ES-I3 (cell line): ENCODE data around the gene LRIG1.

Experiments used
- H3K36me3 ChIP-seq: 2 replicates; pipeline ENCODE4 v1.6.1; 2013; ENCODE audit warnings: mild to moderate bottlenecking, low read length, control low read depth, moderate library complexity; ENCODE audit not compliant: insufficient read depth
- H3K4me1 ChIP-seq: 2 replicates; pipeline ENCODE4 v1.6.1; 2013; ENCODE audit warnings: mild to moderate bottlenecking, control low read depth, low read length; ENCODE audit not compliant: insufficient read depth
- H3K9ac ChIP-seq: 2 replicates; pipeline ENCODE4 v1.6.1; 2013; ENCODE audit warnings: low read depth, mild to moderate bottlenecking, low read length, moderate library complexity
- H3K9me3 ChIP-seq: 2 replicates; pipeline ENCODE4 v1.6.1; 2013; ENCODE audit warnings: mild to moderate bottlenecking, low read length, moderate library complexity; ENCODE audit not compliant: control insufficient read depth, insufficient read depth

LRIG1 gene

DNA sequence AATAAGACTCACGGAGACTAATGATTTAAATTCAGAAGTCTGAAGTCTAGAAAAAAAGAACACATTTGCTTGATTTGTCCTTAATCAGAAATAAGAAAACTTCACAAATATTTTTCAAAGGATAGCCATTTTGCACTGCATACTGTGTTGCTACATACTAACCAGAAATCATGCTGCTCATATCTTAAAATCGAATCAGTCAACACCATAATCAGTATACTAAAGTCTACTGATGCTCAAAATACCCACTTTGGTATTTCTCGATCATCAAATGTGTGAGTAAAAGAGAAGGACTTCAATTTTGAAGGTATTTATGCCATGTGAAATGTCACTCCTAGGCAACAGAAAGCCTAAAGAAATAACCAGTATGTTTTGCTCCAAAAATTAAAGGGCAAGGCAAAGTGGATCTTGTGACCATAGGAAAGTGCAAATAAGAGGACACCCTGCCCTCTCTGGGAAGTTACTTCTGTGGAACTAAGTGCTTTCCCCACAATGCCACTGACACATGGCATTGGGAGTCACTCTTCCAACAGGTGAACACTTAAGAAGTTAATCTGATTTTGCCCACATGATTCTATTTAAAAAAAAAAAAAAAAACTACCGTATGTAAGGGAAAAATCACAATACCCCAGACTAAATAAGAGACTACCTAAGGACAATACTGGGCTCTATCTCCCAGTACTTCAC lies 2.7 kb downstream of the LRIG1 start:
- H3K36me3 ChIP-seq = no peaks in the 10 kb centered on the region
- H3K9me3 ChIP-seq = no peaks in the 10 kb centered on the region
- peaks cover 55% of the 10 kb centered on the region for H3K4me1 ChIP-seq
- H3K9ac ChIP-seq = peak overlapping the region; percentile 91; the same call in 1 of the 2 replicates

DNA sequence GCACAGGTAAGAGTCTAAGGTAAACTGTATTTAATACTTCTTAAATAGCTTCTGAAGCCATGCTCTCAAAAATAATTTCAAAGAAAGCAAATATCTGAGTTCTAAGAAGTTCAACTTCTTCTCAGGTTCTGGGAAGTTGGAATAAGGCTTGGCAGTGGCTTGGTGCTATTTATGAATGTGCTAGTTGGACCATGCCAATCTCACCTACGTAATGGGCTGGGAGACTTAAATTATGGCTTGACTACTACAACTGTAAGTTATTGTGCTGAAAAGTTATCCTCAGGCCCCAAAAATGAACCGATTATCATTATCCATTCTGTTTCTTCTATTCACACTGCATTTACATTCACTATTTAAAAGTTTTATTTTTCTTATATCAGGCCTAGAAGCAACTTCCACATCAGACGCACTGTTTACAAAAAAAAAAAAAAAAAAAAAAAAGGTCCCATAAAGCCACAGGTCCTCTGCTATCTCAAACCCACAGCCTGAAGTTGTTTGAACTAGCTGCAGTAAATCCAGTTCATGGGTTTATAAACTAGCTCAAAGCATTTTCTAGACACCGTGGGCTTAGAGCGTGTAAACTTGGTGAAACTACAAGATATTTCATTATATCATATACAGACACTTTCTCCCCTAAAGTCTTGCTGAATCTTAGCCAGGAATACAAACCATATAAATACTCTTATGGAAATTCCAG lies 3.4 kb downstream of the LRIG1 start:
- no peak overlapping the region for H3K9ac ChIP-seq
- H3K36me3 ChIP-seq = no peaks in the 10 kb centered on the region
- H3K4me1 ChIP-seq = peaks cover 62% of the 10 kb centered on the region
- H3K9me3 ChIP-seq = no peaks in the 10 kb centered on the region

DNA sequence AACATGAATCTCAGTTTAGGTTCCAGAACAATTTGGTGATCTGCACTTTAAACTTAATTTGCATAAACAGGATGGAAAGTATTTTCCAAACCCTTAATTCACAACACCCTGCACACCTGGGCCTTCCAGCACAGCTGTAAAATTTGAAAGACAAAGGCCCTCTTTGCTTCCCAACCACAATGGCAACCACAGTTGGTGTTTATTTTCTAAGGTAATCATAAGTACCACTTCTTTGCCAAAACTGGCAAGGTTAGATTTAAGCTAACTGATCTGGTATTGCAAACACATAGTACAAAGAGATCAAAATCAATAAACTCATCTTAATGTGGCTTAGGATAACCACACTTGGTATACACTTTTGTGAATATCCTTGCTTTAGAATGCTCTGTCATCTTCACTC lies 4.1 kb downstream of the LRIG1 start:
- Histone ChIP-seq H3K36me3 (no peaks in the 10 kb centered on the region), H3K9ac (no peak overlapping the region), H3K9me3 (no peaks in the 10 kb centered on the region), H3K4me1 (peaks cover 64% of the 10 kb centered on the region)

DNA sequence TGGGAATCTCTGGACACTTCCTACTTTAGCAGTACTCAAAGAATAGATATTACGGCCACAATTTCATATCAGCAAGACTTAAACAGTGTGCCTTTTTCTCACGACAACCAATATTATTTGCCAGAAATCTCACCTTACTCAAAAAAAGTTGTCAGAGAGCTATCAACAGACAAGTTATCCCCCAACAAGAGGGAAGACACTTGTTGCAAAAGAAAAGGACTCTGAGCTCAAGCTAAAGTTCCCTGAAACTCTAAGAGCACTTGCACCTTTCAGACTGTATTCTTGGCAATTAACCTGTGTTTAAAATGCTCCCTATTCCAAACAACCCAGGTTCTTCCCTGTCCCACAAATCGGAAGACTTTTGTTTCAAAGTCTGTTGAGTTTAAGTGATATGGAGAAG lies 4.5 kb downstream of the LRIG1 start:
- Histone ChIP-seq H3K9ac (0 out of 2 replicates have a peak overlapping the region, but pooled peaks have one; percentile 7), H3K9me3 (no peaks in the 10 kb centered on the region), H3K4me1 (peaks cover 69% of the 10 kb centered on the region), H3K36me3 (no peaks in the 10 kb centered on the region)

DNA sequence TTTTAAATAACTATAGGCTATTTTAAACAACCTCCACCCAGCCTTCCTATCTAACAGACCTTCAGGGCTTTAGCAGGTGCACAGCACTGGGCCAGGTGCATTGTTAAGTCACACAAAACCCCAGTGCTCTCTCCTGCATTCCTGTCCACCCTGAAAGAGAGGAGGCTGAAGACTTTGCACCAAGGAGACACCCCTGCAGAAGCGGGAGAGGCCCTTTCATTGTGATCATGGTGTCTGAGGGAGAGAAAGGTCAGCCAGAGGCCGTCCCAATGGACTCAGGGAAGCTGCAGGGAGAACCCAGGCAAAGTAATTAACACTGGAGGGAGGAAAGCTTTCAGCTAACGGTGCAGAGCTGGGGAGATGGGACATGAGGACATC lies 5.2 kb downstream of the LRIG1 start:
- Histone ChIP-seq H3K36me3 (no peaks in the 10 kb centered on the region), H3K9me3 (no peaks in the 10 kb centered on the region), H3K9ac (no peak overlapping the region), H3K4me1 (peaks cover 75% of the 10 kb centered on the region)

DNA sequence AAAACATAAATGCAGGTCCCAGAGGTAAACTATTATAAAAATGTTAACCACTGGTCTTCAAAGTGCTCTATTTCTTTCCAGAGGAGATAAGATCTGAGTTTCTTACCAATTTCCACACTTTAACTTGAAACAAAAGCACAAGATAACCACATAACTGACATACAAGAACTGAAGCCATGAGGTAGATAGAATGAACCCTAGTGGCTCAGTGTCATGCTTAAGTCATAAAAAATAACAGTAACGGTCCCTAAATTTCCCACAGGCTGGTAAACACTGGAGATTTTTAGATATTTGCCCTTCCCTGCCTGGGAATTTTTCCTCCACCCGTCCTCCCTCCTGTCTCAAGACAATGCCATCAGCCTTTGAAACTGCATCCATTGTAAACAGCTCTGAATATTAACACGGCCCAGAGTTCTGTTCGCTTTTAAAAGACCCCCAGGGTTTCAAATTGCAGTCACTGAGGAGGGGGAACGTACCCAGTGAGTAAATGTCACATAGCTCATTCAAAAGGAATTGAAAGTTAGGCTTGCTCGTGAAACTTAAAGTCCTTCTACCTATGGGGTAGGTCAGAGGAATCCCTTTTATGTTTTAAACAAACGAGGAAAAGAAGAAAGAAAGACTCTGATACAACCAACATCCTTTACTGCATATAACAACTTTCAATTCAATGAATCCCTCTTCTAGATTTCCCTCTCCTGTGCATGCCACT lies 5.7 kb downstream of the LRIG1 start:
- Histone ChIP-seq H3K9me3 (no peaks in the 10 kb centered on the region), H3K9ac (0 out of 2 replicates have a peak overlapping the region, but pooled peaks have one; percentile 20), H3K4me1 (peaks cover 80% of the 10 kb centered on the region), H3K36me3 (no peaks in the 10 kb centered on the region)

DNA sequence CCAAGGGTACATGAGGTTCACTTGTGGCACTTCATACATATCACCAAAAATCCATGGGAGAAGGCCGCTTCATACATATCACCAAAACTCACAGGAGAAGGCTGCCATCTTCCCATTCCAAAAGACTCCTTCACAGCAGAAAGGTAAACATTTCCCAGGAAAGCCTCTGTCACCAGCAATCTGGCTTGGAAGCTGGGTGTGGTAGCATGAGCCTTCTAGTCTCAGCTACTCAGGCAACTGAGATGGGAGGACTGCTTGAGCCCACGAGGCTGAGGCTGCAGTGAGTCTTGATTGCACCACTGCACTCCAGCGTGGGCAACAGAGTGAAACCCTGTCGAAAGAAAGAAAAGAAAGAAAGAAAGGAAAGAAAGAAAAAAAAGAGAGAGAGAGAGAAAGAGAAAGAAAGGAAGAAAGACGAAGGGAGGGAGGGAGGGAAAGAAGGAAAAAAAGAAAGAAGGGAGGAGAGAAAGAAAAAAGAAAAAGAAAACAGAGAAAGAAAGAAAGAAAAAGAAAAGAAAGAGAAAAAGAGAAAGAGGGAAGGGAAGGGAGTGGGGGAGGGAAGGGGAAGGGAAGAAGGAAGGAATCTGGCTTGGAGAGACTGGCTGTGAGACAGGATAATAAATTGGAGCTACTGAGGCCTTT lies 7.2 kb downstream of the LRIG1 start:
- Histone ChIP-seq H3K4me1 (peaks cover 86% of the 10 kb centered on the region), H3K9ac (no peak overlapping the region), H3K9me3 (no peaks in the 10 kb centered on the region), H3K36me3 (no peaks in the 10 kb centered on the region)

DNA sequence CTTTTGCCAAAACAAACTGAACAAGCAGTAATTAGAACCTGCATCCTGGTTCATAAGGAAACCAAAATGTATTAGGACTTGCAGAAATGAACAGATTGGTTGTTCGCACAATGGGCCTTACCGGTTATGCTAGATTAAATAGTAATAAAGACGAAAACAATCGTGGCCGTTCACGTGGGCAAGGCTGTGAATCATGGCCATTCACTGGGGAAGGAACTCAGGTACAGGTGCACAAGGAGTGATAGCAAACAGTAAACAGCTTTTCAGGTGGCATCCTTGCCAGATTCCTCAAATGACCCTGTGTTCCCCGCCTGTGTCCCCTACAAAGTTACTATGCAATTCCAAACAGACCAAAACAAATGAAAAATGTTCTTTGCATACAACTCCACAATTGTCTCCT lies 8.2 kb downstream of the LRIG1 start:
- Histone ChIP-seq H3K9ac (no peak overlapping the region), H3K4me1 (peaks cover 80% of the 10 kb centered on the region), H3K36me3 (no peaks in the 10 kb centered on the region), H3K9me3 (no peaks in the 10 kb centered on the region)

DNA sequence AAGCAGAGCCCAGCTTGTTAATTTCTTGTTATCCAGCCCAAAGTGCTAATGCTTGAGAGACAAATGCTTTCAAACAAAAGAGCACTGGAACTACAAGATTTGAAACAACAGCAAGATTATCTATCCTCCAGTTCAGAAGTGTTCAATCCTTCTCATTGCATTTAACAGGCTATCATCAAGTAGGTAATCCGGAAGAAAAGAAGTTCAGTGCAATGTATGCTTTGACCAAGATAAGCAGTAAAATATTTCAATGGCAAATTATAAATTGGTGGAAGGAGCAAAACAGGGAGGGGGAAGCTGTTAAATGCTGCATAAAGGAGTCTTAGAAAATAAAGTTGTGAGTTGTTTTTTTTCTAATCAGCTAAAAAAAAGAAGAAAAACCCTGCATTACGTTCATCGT lies 8.8 kb downstream of the LRIG1 start:
- no peak overlapping the region for H3K9ac ChIP-seq
- H3K36me3 ChIP-seq = no peaks in the 10 kb centered on the region
- peaks cover 80% of the 10 kb centered on the region for H3K4me1 ChIP-seq
- no peaks in the 10 kb centered on the region for H3K9me3 ChIP-seq

DNA sequence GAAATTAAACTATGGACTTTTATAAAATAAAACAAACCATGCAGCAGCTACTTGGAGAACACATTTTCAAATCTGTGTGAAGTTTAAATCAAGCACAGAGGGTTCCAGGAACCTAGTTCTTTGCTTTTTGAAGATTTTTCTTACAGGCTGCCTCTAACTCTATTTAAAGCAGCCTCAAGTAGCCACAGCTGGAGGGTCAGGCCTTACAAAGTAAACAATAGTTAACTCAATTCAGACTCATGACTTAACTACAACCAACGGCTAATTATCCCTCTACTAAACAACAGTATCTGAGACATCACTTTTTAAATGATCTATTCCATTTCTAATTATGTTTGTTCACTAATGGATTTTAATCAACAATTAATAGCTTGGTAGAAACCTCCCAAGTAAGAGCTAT lies 9.8 kb downstream of the LRIG1 start:
- Histone ChIP-seq H3K9ac (no peak overlapping the region), H3K9me3 (no peaks in the 10 kb centered on the region), H3K4me1 (peaks cover 70% of the 10 kb centered on the region)

DNA sequence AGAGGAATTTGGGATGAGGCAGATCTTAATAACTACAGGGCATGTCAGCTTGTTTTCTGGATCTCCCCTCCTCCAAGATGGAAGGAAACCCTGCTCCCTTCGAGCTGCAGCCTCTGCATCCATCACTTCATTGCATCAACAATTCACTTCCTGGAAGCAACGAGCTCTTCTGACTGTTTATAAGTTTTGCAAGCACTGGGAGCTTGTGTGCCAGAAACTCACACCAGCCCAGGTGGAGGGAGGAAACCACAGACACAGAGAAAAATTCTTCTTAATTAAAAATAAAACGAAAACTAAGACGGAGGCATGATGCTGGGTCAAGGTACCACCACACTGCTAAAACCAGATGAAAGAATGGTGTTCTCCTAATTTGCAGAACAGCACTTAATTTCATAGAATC lies 10.6 kb downstream of the LRIG1 start:
- Histone ChIP-seq H3K36me3 (no peaks in the 10 kb centered on the region), H3K4me1 (peaks cover 62% of the 10 kb centered on the region), H3K9me3 (no peaks in the 10 kb centered on the region), H3K9ac (no peak overlapping the region)

More for the DNA sequence above, 9.8 kb downstream of the LRIG1 start:
- no peaks in the 10 kb centered on the region for H3K36me3 ChIP-seq

DNA sequence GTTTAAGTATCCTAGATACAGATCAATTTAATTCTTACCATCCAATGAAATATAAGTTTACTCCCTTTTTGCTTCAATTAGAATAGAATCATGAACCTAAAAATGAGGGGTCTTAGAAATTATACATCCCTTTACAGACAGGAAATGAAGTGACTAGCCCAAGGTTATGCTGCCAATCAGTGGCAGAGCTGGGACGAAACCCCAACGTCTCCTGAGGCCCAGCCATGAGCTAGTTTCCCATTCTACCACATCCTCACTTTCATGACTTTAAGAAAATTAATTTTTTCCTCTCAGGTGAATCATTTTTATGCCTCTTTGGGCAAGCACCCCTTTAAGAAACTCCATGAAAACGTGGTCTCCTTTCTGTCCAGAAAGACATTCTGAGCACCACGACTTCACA lies 11.2 kb downstream of the LRIG1 start:
- Histone ChIP-seq H3K36me3 (no peaks in the 10 kb centered on the region), H3K9me3 (no peaks in the 10 kb centered on the region), H3K4me1 (peaks cover 56% of the 10 kb centered on the region), H3K9ac (no peak overlapping the region)

DNA sequence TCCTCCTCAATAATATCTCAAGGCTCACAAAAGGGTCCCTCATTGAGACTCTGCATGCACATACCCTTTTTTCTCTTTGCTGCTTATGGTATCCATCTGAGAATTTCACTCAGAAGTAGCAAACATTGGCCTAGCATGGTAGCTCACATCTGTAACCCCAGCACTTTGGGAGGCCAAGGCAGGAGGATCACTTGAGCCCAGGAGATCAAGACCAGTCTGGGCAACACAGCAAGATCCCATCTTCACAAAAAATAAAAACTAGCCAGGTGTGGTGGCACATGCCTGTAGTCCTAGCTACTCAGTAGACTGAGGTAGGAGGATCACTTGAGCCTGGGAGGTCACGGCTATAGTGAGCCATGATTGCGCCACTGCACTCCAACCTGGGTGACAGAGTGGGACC lies 11.7 kb downstream of the LRIG1 start:
- H3K4me1 ChIP-seq = peaks cover 51% of the 10 kb centered on the region
- H3K36me3 ChIP-seq = no peaks in the 10 kb centered on the region
- H3K9ac ChIP-seq = no peak overlapping the region
- H3K9me3 ChIP-seq = no peaks in the 10 kb centered on the region

DNA sequence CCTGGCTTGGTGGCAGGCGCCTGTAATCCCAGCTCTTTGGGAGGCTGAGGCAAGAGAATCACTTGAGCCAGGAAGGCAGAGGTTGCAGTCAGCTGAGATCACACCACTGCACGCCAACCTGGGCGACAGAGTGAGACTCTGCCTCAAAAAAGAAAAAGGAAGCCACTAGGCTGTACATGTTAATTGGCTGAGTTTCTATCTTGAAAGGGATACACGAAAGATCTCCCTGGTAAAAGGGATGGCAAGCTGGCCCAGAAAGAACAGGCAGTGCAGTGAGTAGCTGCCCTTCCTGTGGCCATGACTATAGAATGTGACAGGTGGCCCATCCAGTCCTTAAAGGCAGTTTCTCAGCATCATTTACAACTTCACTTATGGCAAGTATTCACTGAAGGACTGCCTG lies 12.3 kb downstream of the LRIG1 start:
- H3K36me3 ChIP-seq = no peaks in the 10 kb centered on the region
- H3K4me1 ChIP-seq = peaks cover 50% of the 10 kb centered on the region
- H3K9ac ChIP-seq = no peak overlapping the region
- no peaks in the 10 kb centered on the region for H3K9me3 ChIP-seq
